Right atrium auricular region (tissue), 2 donors: ENCODE measurements around the gene CRIM1. TPM values are rescaled to one million over a fixed set of nuclear protein-coding genes. Genes with fewer than 3 reads are reported as not detected.

Source experiments
- DNase-seq: peaks from one replicate; pipeline ENCODE4 v3.0.0-alpha.2; 2019; ENCODE audit warnings: low spot score
- H3K27ac ChIP-seq, 2 donors: fragments of 200-600 bp; sonication (generic); 1 replicate in 1 of 2; 2 replicates in 1 of 2; pipeline ENCODE4 v1.5.1; 2016 to 2019
- H3K27me3 ChIP-seq, 2 donors: fragments of 200-600 bp; sonication (generic); one replicate each; pipeline versions ENCODE4 v1.5.1 to v1.6.0; 2017 to 2019
- H3K36me3 ChIP-seq: fragments of 200-600 bp; sonication (generic); one replicate; pipeline ENCODE4 v1.5.1; 2016
- H3K4me1 ChIP-seq, 2 donors: fragments of 200-600 bp; sonication (generic); one replicate each; pipeline versions ENCODE4 v1.5.1 to v1.6.0; 2017 to 2019
- H3K4me3 ChIP-seq, 2 donors: fragments of 200-600 bp; sonication (generic); 1 replicate in 1 of 2; 2 replicates in 1 of 2; pipeline ENCODE4 v1.5.1; 2017 to 2019; ENCODE audit warnings: mild to moderate bottlenecking in 1 of 2, moderate library complexity in 1 of 2
- H3K9me3 ChIP-seq, 2 donors: fragments of 200-600 bp; sonication (generic); one replicate each; pipeline ENCODE4 v1.5.1; 2019
- CTCF ChIP-seq, 2 donors: fragments of 200-600 bp; sonication (generic); IDR thresholded peaks; one replicate each; pipeline ENCODE4 v1.5.1; 2019; ENCODE audit warnings: antibody characterized with exemption in 2 of 2
- total RNA-seq, 2 donors: library from RNA; depleted of rRNA; stranded (reverse); fragments of >200 nt; gene quantifications; one replicate each; pipeline ENCODE4 v1.1.0, GENCODE V29; 2016

CRIM1 gene
- total RNA-seq, 2 donors from 2014 or later = 49.1 to 71.3 TPM

- H3K4me1 ChIP-seq = peaks cover 0 to 19% of the 10 kb centered on the region in 2 donors
- H3K27me3 ChIP-seq = no peaks in the 10 kb centered on the region
- H3K9me3 ChIP-seq = no peaks in the 10 kb centered on the region
- peak overlapping the region; percentile 37 to 55 for H3K27ac ChIP-seq
- H3K4me3 ChIP-seq = no peak overlapping the region
- no peaks in the 10 kb centered on the region for H3K36me3 ChIP-seq
- no peak for TF ChIP-seq CTCF (IDR thresholded peaks at IDR 0.05)
- DNase-seq = no peak
Observed at GRCh38 chr2:36433311-36434217, 78.0 kb downstream of the CRIM1 start.

- no peak for TF ChIP-seq CTCF (IDR thresholded peaks at IDR 0.05)
- Histone ChIP-seq H3K4me1 (peaks cover 0 to 9% of the 10 kb centered on the region in 2 donors), H3K27ac (no peak overlapping the region), H3K27me3 (no peaks in the 10 kb centered on the region), H3K9me3 (no peaks in the 10 kb centered on the region), H3K4me3 (no peak overlapping the region), H3K36me3 (peaks cover 17% of the 10 kb centered on the region)
- DNase-seq = no peak
Observed at GRCh38 chr2:36438449-36438977, 82.9 kb downstream of the CRIM1 start.

- H3K4me1 ChIP-seq = peaks cover 0 to 3% of the 10 kb centered on the region in 2 donors
- no peak for DNase-seq
- no peaks in the 10 kb centered on the region for H3K9me3 ChIP-seq
- H3K27me3 ChIP-seq = no peaks in the 10 kb centered on the region
- H3K36me3 ChIP-seq = peaks cover 21% of the 10 kb centered on the region
- H3K27ac ChIP-seq = no peak overlapping the region
- TF ChIP-seq CTCF (IDR thresholded peaks at IDR 0.05) = no peak
- no peak overlapping the region for H3K4me3 ChIP-seq
Observed at GRCh38 chr2:36439084-36439483, 83.5 kb downstream of the CRIM1 start.

GRCh38 chr2:36441065-36441625 is 85.6 kb downstream of the CRIM1 start:
- Histone ChIP-seq H3K4me1 (no peaks in the 10 kb centered on the region), H3K4me3 (no peak overlapping the region), H3K36me3 (peaks cover 24% of the 10 kb centered on the region), H3K27me3 (no peaks in the 10 kb centered on the region), H3K9me3 (no peaks in the 10 kb centered on the region), H3K27ac (no peak overlapping the region)
- TF ChIP-seq CTCF (IDR thresholded peaks at IDR 0.05) = no peak
- DNase-seq = no peak

- H3K36me3 ChIP-seq = peaks cover 24% of the 10 kb centered on the region
- no peak for DNase-seq
Observed at GRCh38 chr2:36441816-36442215, 86.2 kb downstream of the CRIM1 start.

More at GRCh38 chr2:36441816-36442215, 86.2 kb downstream of the CRIM1 start:
- Histone ChIP-seq H3K27me3 (no peaks in the 10 kb centered on the region), H3K27ac (no peak overlapping the region), H3K9me3 (no peaks in the 10 kb centered on the region), H3K4me3 (no peak overlapping the region), H3K4me1 (no peaks in the 10 kb centered on the region)
- no peak for TF ChIP-seq CTCF (IDR thresholded peaks at IDR 0.05)
